Right lobe of liver (tissue), 6 donors: Measurements from ENCODE around the gene PTPRT. TPM values are rescaled to one million over a fixed set of nuclear protein-coding genes. Genes with fewer than 3 reads are reported as not detected.

ENCODE experiments used
- ATAC-seq, 4 donors: fragments of 200-7000 bp; cut with Tn5 transposase; one replicate each; pipeline ENCODE4 v1.9.1; 2020; ENCODE audit warnings: mild to moderate bottlenecking in 4 of 4, moderate library complexity in 4 of 4
- DNase-seq, 3 donors: peaks; one replicate each; pipeline ENCODE4 v3.0.0-alpha.2; 2020
- H3K27ac ChIP-seq, 3 donors: fragments of 200-600 bp; one replicate each; pipeline ENCODE4 v1.8.0; 2022
- H3K27me3 ChIP-seq, 2 donors: fragments of 200-600 bp; one replicate each; pipeline ENCODE4 v1.8.0; 2022
- H3K36me3 ChIP-seq, 4 donors: fragments of 200-600 bp; sonication (generic) in 1 of 4; one replicate each; pipeline versions ENCODE4 v1.5.1 to v1.8.0; 2017 to 2022; ENCODE audit warnings: control low read depth in 1 of 4
- H3K4me1 ChIP-seq, 4 donors: fragments of 200-600 bp; sonication (generic) in 1 of 4; one replicate each; pipeline versions ENCODE4 v1.5.1 to v1.8.0; 2017 to 2022; ENCODE audit warnings: control low read depth in 1 of 4
- H3K4me3 ChIP-seq, 3 donors: fragments of 200-600 bp; one replicate each; pipeline ENCODE4 v1.8.0; 2022
- H3K9me3 ChIP-seq, 4 donors: fragments of 200-600 bp; sonication (generic) in 1 of 4; one replicate each; pipeline versions ENCODE4 v1.5.1 to v1.8.0; 2017 to 2022; ENCODE audit warnings: control low read depth in 1 of 4
- POLR2A ChIP-seq: fragments of 450-650 bp; IDR thresholded peaks from one replicate; pipeline ENCODE4 v1.6.1; 2017; ENCODE audit warnings: antibody characterized with exemption, mild to moderate bottlenecking
- WGBS: methylation state at CpG from one replicate; pipeline ENCODE4 v1.1.6; 2018; ENCODE audit warnings: low coverage, low lambda C conversion rate; ENCODE audit not compliant: insufficient coverage; ENCODE audit errors: missing lambda C conversion rate; 5-methylcytosine and 5-hydroxymethylcytosine counted together
- intact Hi-C, 2 donors: fragments of 100-400 bp; cut with DNase I; formaldehyde crosslinking; loops; one replicate each; pipeline versions ENCODE4 v1.11.2 to v1.14.1; 2022
- total RNA-seq, 6 experiments: library from RNA; depleted of rRNA in 2 of 6; stranded (reverse); fragments of >200 nt in 2 of 6; fragmentation: NEBNext Ultra II Directional in 3 of 6; extraction: Animal tissue kit (Norgen Biotek cat#: 25700) in 3 of 6; gene quantifications; one replicate each; pipeline versions ENCODE4 v1.1.0 to v1.2.4, GENCODE V29; 2016 to 2023
- TF ChIP-seq, protein P1 (sequence below), 4 donors: fragments of 200-600 bp in 3 of 4; fragments of 450-650 bp in 1 of 4; IDR thresholded peaks; one replicate each; pipeline versions ENCODE4 v1.5.1 to v1.8.0; 2016 to 2022; ENCODE audit warnings: antibody characterized with exemption in 4 of 4, mild to moderate bottlenecking in 2 of 4
- donor health status: DM: no; HTN: yes; CAD: no.
- donor health status: DM: no; HTN: no; CAD: no.
- donor health status: DM: no; HTN: no; CAD: no.
- donor health status: DM: no; HTN: yes; CAD: no.
- donor health status: DM: no; HTN: yes; CAD: no.

PTPRT gene
- total RNA-seq, 6 experiments from 2014 or later = 0.18 to 1.0 (median 0.51) TPM

DNA sequence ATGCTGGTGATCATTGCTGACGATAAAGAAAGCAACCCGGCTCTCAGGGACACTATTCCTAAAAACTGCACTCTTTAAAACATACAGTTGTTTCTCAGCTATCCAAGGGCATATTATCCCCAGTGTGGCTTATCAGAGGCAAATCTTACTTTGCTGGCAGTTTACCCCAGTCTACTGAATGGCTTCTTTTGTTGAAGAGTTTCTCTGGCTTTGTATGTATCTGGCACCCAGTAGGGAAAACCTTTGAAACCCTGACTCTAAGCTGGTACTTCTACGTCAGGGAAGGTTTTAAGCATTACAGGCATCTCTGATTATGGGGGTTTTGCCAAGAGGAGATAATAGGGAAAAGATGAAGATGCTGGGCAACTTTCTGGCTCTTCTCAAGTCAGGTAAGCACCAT, 933.9 kb downstream of the PTPRT start:
- H3K9me3 ChIP-seq = no peaks in the 10 kb centered on the region
- ATAC-seq (no peak), DNase-seq (no peak)
- intact Hi-C loops = no loop called here
- no peak overlapping the region for H3K4me3 ChIP-seq
- 58% methylated on average over 2 of the region's 3 CpGs for WGBS
- H3K27me3 ChIP-seq = no peaks in the 10 kb centered on the region
- H3K4me1 ChIP-seq = no peaks in the 10 kb centered on the region
- no peak overlapping the region for H3K27ac ChIP-seq
- TF ChIP-seq, protein P1, sequence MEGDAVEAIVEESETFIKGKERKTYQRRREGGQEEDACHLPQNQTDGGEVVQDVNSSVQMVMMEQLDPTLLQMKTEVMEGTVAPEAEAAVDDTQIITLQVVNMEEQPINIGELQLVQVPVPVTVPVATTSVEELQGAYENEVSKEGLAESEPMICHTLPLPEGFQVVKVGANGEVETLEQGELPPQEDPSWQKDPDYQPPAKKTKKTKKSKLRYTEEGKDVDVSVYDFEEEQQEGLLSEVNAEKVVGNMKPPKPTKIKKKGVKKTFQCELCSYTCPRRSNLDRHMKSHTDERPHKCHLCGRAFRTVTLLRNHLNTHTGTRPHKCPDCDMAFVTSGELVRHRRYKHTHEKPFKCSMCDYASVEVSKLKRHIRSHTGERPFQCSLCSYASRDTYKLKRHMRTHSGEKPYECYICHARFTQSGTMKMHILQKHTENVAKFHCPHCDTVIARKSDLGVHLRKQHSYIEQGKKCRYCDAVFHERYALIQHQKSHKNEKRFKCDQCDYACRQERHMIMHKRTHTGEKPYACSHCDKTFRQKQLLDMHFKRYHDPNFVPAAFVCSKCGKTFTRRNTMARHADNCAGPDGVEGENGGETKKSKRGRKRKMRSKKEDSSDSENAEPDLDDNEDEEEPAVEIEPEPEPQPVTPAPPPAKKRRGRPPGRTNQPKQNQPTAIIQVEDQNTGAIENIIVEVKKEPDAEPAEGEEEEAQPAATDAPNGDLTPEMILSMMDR (IDR thresholded peaks at IDR 0.05) = no peak
- TF ChIP-seq POLR2A = no peak
- H3K36me3 ChIP-seq = no peaks in the 10 kb centered on the region

DNA sequence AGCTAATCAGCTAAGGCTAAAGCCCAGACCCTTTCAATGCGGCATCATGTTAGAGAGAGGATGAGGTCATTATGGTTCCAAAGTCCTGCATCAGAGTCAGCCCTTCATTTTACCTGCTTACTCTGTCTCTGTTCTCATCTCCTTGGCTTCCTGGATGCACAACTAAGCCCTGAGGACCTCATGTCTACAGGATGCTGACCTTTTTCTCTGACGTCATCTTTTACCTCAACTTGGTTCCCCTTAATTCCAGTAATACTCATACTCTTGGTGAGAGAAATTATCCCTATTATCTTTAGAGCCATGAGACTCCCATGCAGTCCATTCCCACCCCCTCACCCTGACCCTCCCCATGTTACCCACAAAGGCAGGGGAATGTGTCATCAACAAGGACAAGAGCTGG, 935.0 kb downstream of the PTPRT start:
- TF ChIP-seq, protein P1 (IDR thresholded peaks at IDR 0.05) = no peak
- TF ChIP-seq POLR2A = no peak
- intact Hi-C loops = no loop called here
- Histone ChIP-seq H3K9me3 (no peaks in the 10 kb centered on the region), H3K27ac (no peak overlapping the region), H3K4me3 (no peak overlapping the region), H3K4me1 (no peaks in the 10 kb centered on the region), H3K36me3 (no peaks in the 10 kb centered on the region), H3K27me3 (no peaks in the 10 kb centered on the region)
- ATAC-seq = no peak
- WGBS = 60% methylated on average over 2 of the region's 2 CpGs
- no peak for DNase-seq

DNA sequence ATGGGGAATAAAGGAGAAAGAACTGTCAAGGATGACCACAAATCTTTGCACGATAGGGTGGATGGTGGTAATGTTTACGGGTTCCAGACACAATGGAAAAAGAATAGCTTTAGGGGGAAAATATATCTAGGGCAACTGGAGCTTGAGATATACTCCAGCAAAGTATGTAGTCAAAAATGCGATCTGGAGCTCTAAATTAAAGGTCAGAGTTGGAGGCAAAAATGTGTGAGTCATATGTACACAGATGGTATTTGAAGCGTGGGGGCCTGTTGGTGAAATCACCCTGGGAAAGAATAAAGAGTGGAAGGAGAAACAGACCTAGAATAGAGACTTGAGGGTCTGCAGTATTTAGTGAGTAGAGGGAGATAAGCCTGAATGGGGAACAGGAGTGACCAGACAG, 937.6 kb downstream of the PTPRT start:
- ATAC-seq = no peak
- Histone ChIP-seq H3K27ac (no peak overlapping the region), H3K9me3 (no peaks in the 10 kb centered on the region), H3K4me3 (no peak overlapping the region), H3K36me3 (no peaks in the 10 kb centered on the region), H3K4me1 (no peaks in the 10 kb centered on the region), H3K27me3 (no peaks in the 10 kb centered on the region)
- no peak for DNase-seq
- intact Hi-C loops = no loop called here
- 46% methylated on average over 4 of the region's 4 CpGs for WGBS
- TF ChIP-seq, protein P1 (IDR thresholded peaks at IDR 0.05) = no peak
- TF ChIP-seq POLR2A = no peak

DNA sequence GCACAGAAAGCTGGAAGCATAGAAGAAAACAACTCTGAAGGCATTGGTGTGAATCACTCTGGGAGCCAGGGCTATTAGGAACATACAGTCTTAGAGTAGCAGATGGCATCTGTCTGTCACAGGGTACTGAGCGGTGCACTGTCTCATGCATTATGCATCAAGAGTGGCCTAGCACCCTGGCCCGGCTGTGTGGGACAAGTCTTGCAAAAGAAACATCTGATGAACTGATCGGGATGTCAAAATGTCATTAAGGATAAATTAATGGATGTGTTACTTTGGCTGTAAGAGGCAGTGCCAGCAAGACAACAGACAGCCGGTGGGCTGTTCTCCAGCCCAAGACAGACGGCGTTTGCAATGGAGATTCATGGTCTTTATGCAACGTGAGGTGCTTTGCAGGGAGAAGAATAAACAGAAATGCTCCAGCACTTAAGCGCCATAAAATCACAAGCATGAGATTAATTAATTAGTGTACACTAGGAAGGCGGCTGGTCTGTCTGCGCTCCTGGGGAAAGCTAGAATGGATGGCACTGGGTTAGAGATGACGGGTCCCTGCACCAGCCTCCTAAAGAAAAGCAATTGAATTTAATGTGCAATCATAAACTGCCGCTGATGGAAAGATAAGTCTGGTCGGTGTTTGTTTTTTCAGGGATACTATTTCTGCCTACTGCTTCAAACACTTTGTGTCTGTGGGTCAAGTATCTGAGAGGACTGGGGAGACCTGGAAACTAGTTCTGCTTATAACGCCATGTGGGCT, 970.9 kb downstream of the PTPRT start:
- no peaks in the 10 kb centered on the region for H3K27me3 ChIP-seq
- ATAC-seq (no peak), DNase-seq (no peak)
- no peak overlapping the region for H3K27ac ChIP-seq
- no peaks in the 10 kb centered on the region for H3K9me3 ChIP-seq
- H3K4me1 ChIP-seq = no peaks in the 10 kb centered on the region
- H3K4me3 ChIP-seq = no peak overlapping the region
- WGBS = 71% methylated on average over 12 of the region's 14 CpGs
- H3K36me3 ChIP-seq = no peaks in the 10 kb centered on the region
- intact Hi-C loops = no loop called here
- TF ChIP-seq, protein P1 (IDR thresholded peaks at IDR 0.05) = no peak
- TF ChIP-seq POLR2A = no peak
